ENCODE measurements around the gene ASTN2. TPM values are rescaled to one million over a fixed set of nuclear protein-coding genes. Genes with fewer than 3 reads are reported as not detected.

Gene ASTN2
- total and polyA plus RNA-seq, 9 of the 15 experiments (the other 6 are each of a cell fraction or from before 2014, with no cell fraction given) = 0.56 to 3.5 (median 1.9) TPM

DNA sequence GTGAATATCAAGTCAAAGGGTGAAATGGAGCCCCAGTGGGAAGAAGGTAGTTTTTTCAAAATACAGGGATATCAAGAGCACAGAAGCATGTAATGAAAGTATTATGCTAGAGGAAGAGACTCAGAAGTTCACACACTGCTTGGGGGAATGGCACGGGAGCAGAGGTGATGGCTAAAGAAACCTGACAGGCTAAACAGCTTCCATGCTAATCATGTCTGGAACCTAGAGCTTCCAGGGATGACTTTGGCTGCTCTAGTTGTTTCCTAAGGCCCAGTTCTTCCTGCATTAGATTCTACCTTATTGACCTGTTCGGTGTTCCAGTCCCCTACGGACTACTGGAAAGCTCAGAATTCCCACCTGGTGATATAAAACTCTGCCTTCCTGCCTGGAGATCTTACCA, 693.4 kb downstream of the ASTN2 start:
- CTCF ChIA-PET (ENCODE audit: low intra/inter-chr PET ratio) = no interaction called here
- in situ Hi-C loops (cut with MboI) = no loop called here
- FAIRE-seq = no peak
- TF ChIP-seq POLR2H (tag; IDR thresholded peaks at IDR 0.05; ENCODE audit: low read depth) (no peak), SNRNP70 (optimal IDR thresholded peaks at IDR 0.05; ENCODE audit: low read depth, low read length) (no peak), SMARCB1 (IDR thresholded peaks at IDR 0.05; ENCODE audit: insufficient read length, low read depth) (no peak), ZNF212 (CRISPR knock-in tag; IDR thresholded peaks at IDR 0.05) (no peak), ZNF23 (CRISPR knock-in tag; IDR thresholded peaks at IDR 0.05) (no peak), ERF (CRISPR knock-in tag; IDR thresholded peaks at IDR 0.05) (no peak), ZNF140 (CRISPR knock-in tag; IDR thresholded peaks at IDR 0.05) (no peak), TAF15 (IDR thresholded peaks at IDR 0.05; ENCODE audit: low read depth, low read length) (no peak), ZNF41 (CRISPR knock-in tag; conservative IDR thresholded peaks at IDR 0.05) (no peak), WHSC1 (IDR thresholded peaks at IDR 0.05; ENCODE audit: low read length) (no peak), SIRT6 (IDR thresholded peaks at IDR 0.05; ENCODE audit: low read depth, low read length) (no peak), POLR3A (IDR thresholded peaks at IDR 0.05; ENCODE audit: borderline replicate concordance, extremely low read depth, insufficient read depth, insufficient read length) (no peak), GABPB1 (CRISPR knock-in tag; IDR thresholded peaks at IDR 0.05) (no peak), U2AF1 (optimal IDR thresholded peaks at IDR 0.05; ENCODE audit: low read depth, low read length) (no peak)
- TF ChIP-seq, protein P1, sequence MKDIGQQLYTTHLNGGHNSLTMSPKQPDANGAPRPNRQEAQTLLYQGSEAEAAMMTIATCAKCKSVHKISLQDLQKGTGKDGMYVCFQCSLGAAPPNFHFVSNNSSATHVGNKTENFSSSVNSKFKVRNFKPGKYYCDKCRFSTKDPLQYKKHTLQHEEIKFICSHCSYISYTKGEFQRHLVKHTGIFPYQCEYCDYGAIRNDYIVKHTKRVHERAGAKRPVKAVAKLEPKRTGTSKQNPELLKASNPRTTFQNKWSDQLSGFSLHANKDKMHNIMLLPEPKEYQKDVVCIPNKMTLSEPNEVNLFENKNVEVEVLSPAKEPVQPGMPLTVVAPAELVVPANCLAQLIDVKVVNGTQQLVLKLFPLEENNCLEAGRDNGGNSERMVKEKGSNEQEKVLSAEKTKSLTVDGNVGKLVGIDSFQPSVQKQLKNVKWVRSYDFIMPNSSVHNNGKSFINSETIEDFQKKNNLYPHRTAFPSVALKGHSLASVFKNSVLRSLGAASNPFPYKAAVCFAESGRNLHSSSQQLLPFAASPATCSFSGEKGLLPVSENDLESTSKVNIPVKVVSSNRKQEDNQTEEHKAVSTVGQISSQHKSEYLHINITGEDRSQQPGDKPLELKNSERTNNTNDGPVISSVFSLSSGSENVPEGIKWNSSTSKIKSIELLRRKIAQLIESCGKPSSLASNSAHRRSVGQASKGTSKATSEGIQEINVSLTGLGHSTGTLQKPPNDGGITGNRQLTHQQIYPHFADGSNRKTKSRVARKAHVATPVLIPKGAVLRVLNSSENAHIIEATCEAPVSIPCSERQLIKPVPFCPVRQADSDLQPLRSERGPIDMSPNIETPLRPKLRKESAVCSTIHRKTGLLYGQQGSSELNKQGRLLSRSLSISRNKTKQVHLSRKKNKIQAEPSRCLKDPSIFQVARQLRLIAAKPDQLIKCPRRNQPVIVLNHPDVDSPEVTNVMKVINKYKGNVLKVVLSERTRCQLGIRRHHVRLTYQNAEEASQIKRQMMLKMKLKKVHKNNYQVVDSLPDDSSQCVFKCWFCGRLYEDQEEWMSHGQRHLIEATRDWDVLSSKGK (CRISPR knock-in tag; IDR thresholded peaks at IDR 0.05) = no peak
- TF ChIP-seq, protein P2, sequence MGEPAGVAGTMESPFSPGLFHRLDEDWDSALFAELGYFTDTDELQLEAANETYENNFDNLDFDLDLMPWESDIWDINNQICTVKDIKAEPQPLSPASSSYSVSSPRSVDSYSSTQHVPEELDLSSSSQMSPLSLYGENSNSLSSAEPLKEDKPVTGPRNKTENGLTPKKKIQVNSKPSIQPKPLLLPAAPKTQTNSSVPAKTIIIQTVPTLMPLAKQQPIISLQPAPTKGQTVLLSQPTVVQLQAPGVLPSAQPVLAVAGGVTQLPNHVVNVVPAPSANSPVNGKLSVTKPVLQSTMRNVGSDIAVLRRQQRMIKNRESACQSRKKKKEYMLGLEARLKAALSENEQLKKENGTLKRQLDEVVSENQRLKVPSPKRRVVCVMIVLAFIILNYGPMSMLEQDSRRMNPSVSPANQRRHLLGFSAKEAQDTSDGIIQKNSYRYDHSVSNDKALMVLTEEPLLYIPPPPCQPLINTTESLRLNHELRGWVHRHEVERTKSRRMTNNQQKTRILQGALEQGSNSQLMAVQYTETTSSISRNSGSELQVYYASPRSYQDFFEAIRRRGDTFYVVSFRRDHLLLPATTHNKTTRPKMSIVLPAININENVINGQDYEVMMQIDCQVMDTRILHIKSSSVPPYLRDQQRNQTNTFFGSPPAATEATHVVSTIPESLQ (CRISPR knock-in tag; IDR thresholded peaks at IDR 0.05) = no peak

More for the DNA sequence above, 693.4 kb downstream of the ASTN2 start:
- intact Hi-C loops (cut with micrococcal nuclease) = no loop called here
- Histone ChIP-seq H3K4me2 (ENCODE audit: insufficient read depth, low read length) (no peak overlapping the region), H3K36me3 (ENCODE audit: control insufficient read depth, insufficient read depth, low read length) (no peaks in the 10 kb centered on the region), H4K20me1 (replicated peaks; ENCODE audit: control insufficient read depth, insufficient read depth, low read length) (no peaks in the 10 kb centered on the region), H3K9me1 (ENCODE audit: control insufficient read depth, insufficient read depth, low read length) (no peaks in the 10 kb centered on the region), H3K9me3 (replicated peaks; ENCODE audit: control insufficient read depth, insufficient read depth, low read depth, low read length) (no peaks in the 10 kb centered on the region), H3K4me3 (no peak overlapping the region), H3K4me1 (replicated peaks in 1 of 2; ENCODE audit: control insufficient read depth in 2 of 2, insufficient read depth in 2 of 2, low read length in 2 of 2) (no peaks in the 10 kb centered on the region), H2AFZ (ENCODE audit: low read depth, low read length) (no peak overlapping the region), H3K27ac (ENCODE audit: extremely low read depth, low read depth, low read length) (no peak overlapping the region), H3K9ac (ENCODE audit: insufficient read depth in 1 of 2, low read depth in 2 of 2, low read length in 2 of 2) (no peak overlapping the region), H3K27me3 (ENCODE audit: control insufficient read depth in 2 of 2, insufficient read depth in 2 of 2, low read length in 2 of 2) (peaks cover 0 to 7% of the 10 kb centered on the region in 2 experiments; a peak in 2 of 5 replicates), H3K79me2 (ENCODE audit: control insufficient read depth, insufficient read depth, low read length) (no peaks in the 10 kb centered on the region)
- POLR2A ChIA-PET = interaction anchor here (0.5 to 0.9 kb wide), 2 partner anchors 11 to 270 kb away, joined by 3 read pairs; no protein-coding TSS in a partner anchor
- BruUV-seq (replicated peaks) = no TSS peak
- DNase-seq (ENCODE audit: extremely low read depth in 1 of 4, low spot score in 3 of 4) = no peak
- ATAC-seq = no peak
- 2% methylated on average over 3 of the region's 3 CpGs for WGBS (ENCODE audit: insufficient coverage, low coverage, missing lambda C conversion rate)

Data from K562 (cell line).